Endothelial cell of umbilical vein (primary cell): ENCODE results near the gene TMEM208. TPM values are rescaled to one million over a fixed set of nuclear protein-coding genes. Genes with fewer than 3 reads are reported as not detected.

Source experiments
- BruUV-seq: library from RNA; stranded (reverse); fragments of 400-500 nt; replicated peaks from 2 replicates; lab custom pipeline; 2021; lab: Mats Ljungman, UMichigan
- CTCF ChIA-PET: fragments of 300-600, 350-600 bp; sonication (Branson Sonifier 250); formaldehyde crosslinking; loops from one replicate; lab custom pipeline; 2021; ENCODE audit warnings: antibody characterized with exemption, inconsistent platforms; lab: Charles Lee
- POLR2A ChIA-PET: fragments of 300-600, 350-600 bp; sonication (Branson Sonifier 250); formaldehyde crosslinking; loops from one replicate; lab custom pipeline; 2021; ENCODE audit warnings: antibody characterized with exemption, inconsistent platforms; lab: Charles Lee
- DNase-seq: peaks from one replicate; pipeline ENCODE4 v3.0.0-alpha.2; 2011; ENCODE audit warnings: low read depth, low spot score
- FAIRE-seq: peaks from 2 replicates; lab custom pipeline; 2011; peaks lifted over from hg19 to GRCh38; lab: Jason Lieb, UNC
- H2AFZ ChIP-seq: 2 replicates; pipeline ENCODE4 v1.6.0; 2012; ENCODE audit warnings: low read depth, low read length, control low read depth, inconsistent platforms
- H3K27ac ChIP-seq: 2 replicates; pipeline ENCODE4 v1.5.1; 2011; ENCODE audit warnings: low read depth, mild to moderate bottlenecking, control low read depth, low read length, moderate library complexity; ENCODE audit not compliant: insufficient read depth
- H3K27me3 ChIP-seq, 2 experiments: 2 replicates each; pipeline versions ENCODE4 v1.6.0 to v1.6.1; 2011; ENCODE audit warnings: low read length in 2 of 2, mixed read lengths in 1 of 2; ENCODE audit not compliant: control insufficient read depth in 2 of 2, insufficient read depth in 2 of 2
- H3K36me3 ChIP-seq, 2 experiments: 2 replicates in 1 of 2; 3 replicates in 1 of 2; pipeline ENCODE4 v1.5.1; 2011; ENCODE audit warnings: low read length in 2 of 2, mild to moderate bottlenecking in 1 of 2, moderate library complexity in 1 of 2; ENCODE audit not compliant: control insufficient read depth in 2 of 2, insufficient read depth in 2 of 2; ENCODE audit errors: extremely low read depth in 1 of 2
- H3K4me1 ChIP-seq: 3 replicates; pipeline ENCODE4 v1.5.1; 2011; ENCODE audit warnings: mild to moderate bottlenecking, low read length; ENCODE audit not compliant: control insufficient read depth, insufficient read depth; ENCODE audit errors: extremely low read depth
- H3K4me2 ChIP-seq: 2 replicates; pipeline ENCODE4 v1.6.1; 2011; ENCODE audit warnings: low read length, control low read depth, mixed read lengths; ENCODE audit not compliant: insufficient read depth
- H3K4me3 ChIP-seq, 3 experiments: fragments of 200-600 bp in 1 of 3; sonication (generic), shearing (Covaris generic) in 1 of 3; replicated peaks in 1 of 3; 2 replicates each; pipeline ENCODE4 v1.5.1; 2011 to 2016; ENCODE audit warnings: control low read depth in 3 of 3, low read length in 3 of 3, mild to moderate bottlenecking in 2 of 3, inconsistent platforms in 1 of 3, low read depth in 1 of 3, moderate library complexity in 1 of 3; ENCODE audit not compliant: insufficient read depth in 1 of 3
- H3K79me2 ChIP-seq: 2 replicates; pipeline ENCODE4 v1.6.0; 2012; ENCODE audit warnings: low read length, inconsistent platforms; ENCODE audit not compliant: control insufficient read depth, insufficient read depth
- H3K9ac ChIP-seq: replicated peaks from 2 replicates; pipeline ENCODE3; 2011; ENCODE audit warnings: low read length, control low read depth; ENCODE audit not compliant: insufficient read depth; ENCODE audit errors: extremely low read depth
- H3K9me1 ChIP-seq: replicated peaks from 3 replicates; pipeline ENCODE4 v1.6.0; 2011; ENCODE audit warnings: mild to moderate bottlenecking, low read length; ENCODE audit not compliant: control insufficient read depth, insufficient read depth; ENCODE audit errors: extremely low read depth
- H3K9me3 ChIP-seq: replicated peaks from 2 replicates; pipeline ENCODE4 v1.5.1; 2012; ENCODE audit warnings: low read length, inconsistent platforms; ENCODE audit not compliant: control insufficient read depth, insufficient read depth
- H4K20me1 ChIP-seq: replicated peaks from 2 replicates; pipeline ENCODE3; 2011; ENCODE audit warnings: mild to moderate bottlenecking, low read length; ENCODE audit not compliant: control insufficient read depth, insufficient read depth; ENCODE audit errors: extremely low read depth
- EZH2 ChIP-seq: IDR thresholded peaks from 2 replicates; pipeline ENCODE4 v1.6.1; 2012; ENCODE audit warnings: borderline replicate concordance, low read depth, mild to moderate bottlenecking, moderate library complexity, low read length, inconsistent platforms; ENCODE audit not compliant: severe bottlenecking
- FOS ChIP-seq: IDR thresholded peaks from 2 replicates; pipeline ENCODE4 v1.6.1; 2011; ENCODE audit warnings: mild to moderate bottlenecking, low read length, moderate library complexity, borderline replicate concordance; ENCODE audit not compliant: insufficient read depth
- GATA2 ChIP-seq: IDR thresholded peaks from 2 replicates; pipeline ENCODE4 v1.7.0; 2011; ENCODE audit warnings: low read depth, mild to moderate bottlenecking, moderate library complexity, mixed read lengths, low read length; ENCODE audit not compliant: insufficient read length, insufficient read depth
- JUN ChIP-seq: IDR thresholded peaks from 2 replicates; pipeline ENCODE4 v1.6.1; 2011; ENCODE audit warnings: borderline replicate concordance, low read depth; ENCODE audit not compliant: insufficient read length, insufficient read depth
- MYC ChIP-seq: IDR thresholded peaks from one replicate; pipeline ENCODE4 v1.6.1; 2011; ENCODE audit warnings: mild to moderate bottlenecking, low read depth, low read length
- POLR2A ChIP-seq: IDR thresholded peaks from 2 replicates; pipeline ENCODE4 v1.6.1; 2012; ENCODE audit warnings: low read depth, mild to moderate bottlenecking, control low read depth, low read length
- POLR2AphosphoS5 ChIP-seq: IDR thresholded peaks from 2 replicates; pipeline ENCODE4 v1.6.1; 2012; ENCODE audit warnings: low read depth, mild to moderate bottlenecking, control low read depth, low read length, moderate library complexity; ENCODE audit not compliant: insufficient read depth
- dilution Hi-C: fragments of 300-500 bp; cut with MboI; formaldehyde crosslinking; loops from one replicate; pipeline ENCODE4 v1.15.0; 2019; ENCODE audit warnings: low sequenced_read_pairs; ENCODE audit not compliant: extremely low pct_ligation_motif_present
- intact Hi-C: fragments of 100-400 bp; cut with micrococcal nuclease; formaldehyde crosslinking; loops from one replicate; pipeline ENCODE4 v1.10.0; 2022
- polyA plus RNA-seq, 4 experiments: library from polyadenylated mRNA; depleted of rRNA in 3 of 4; stranded (reverse) in 3 of 4; unstranded in 1 of 4; fragments of >200 nt; gene quantifications; 2 replicates each; pipeline versions ENCODE4 v1.2.1 to v1.2.3, GENCODE V29; 2011 to 2012; ENCODE audit warnings: missing spikeins in 1 of 4
- total RNA-seq: library from RNA; stranded (reverse); gene quantifications from 2 replicates; pipeline ENCODE4 v1.2.3, GENCODE V29; 2021
- TF ChIP-seq, protein P1 (sequence below): IDR thresholded peaks from 2 replicates; pipeline ENCODE4 v1.6.1; 2011; ENCODE audit not compliant: insufficient read depth, insufficient read length
- TF ChIP-seq, protein P2 (sequence below), 2 donors: IDR thresholded peaks; 1 replicate in 1 of 2; 2 replicates in 1 of 2; pipeline ENCODE4 v1.5.1; 2011; ENCODE audit warnings: low read length in 2 of 2, mild to moderate bottlenecking in 2 of 2, moderate library complexity in 2 of 2, control low read depth in 1 of 2, inconsistent platforms in 1 of 2, low read depth in 1 of 2; ENCODE audit not compliant: insufficient read depth in 1 of 2; ENCODE audit errors: extremely low read depth in 1 of 2

TMEM208 gene
- total and polyA plus RNA-seq, 2 donors (not counting 3 experiments of a cell fraction or from before 2014, with no cell fraction given) = 35.3 to 94.0 TPM

DNA sequence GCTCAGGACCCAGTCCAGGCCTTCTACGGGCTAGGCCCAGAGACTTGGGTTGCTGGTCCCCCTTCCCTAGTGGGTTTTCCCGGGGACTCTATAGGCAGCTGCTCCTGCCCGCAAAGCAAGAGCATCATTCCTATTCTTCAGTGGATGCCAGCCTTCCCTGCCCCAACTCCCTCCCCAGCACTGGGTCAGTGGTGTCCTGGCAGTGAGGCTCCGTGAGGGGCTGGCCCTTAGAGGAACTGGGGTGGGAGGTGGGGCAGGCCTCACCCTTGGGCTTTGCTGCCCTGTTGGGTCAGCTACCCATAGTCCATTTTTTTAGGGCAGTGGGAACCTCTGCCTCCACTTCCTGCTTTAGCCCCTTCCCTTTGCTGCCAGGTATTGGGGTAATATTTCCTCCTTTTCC is 44.5 kb downstream of the TMEM208 start:
- FAIRE-seq (no peak), DNase-seq (no peak)
- Histone ChIP-seq H3K4me2 (no peak overlapping the region), H2AFZ (no peak overlapping the region), H3K4me3 (no peak overlapping the region), H4K20me1 (no peaks in the 10 kb centered on the region), H3K4me1 (peaks cover 23% of the 10 kb centered on the region), H3K9ac (no peak overlapping the region), H3K27me3 (no peaks in the 10 kb centered on the region), H3K27ac (no peak overlapping the region), H3K9me3 (no peaks in the 10 kb centered on the region), H3K9me1 (no peaks in the 10 kb centered on the region), H3K36me3 (peaks cover 0 to 2% of the 10 kb centered on the region in 2 experiments), H3K79me2 (peaks cover 4% of the 10 kb centered on the region)
- ChIA-PET POLR2A (no interaction called here), CTCF (interaction anchor here (2.2 to 4.5 kb wide), 2 partner anchors 11 to 128 kb away, joined by 9 to 20 read pairs; no protein-coding TSS in a partner anchor)
- TF ChIP-seq, protein P1, sequence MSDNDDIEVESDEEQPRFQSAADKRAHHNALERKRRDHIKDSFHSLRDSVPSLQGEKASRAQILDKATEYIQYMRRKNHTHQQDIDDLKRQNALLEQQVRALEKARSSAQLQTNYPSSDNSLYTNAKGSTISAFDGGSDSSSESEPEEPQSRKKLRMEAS = no peak
- no peak for TF ChIP-seq MYC
- TF ChIP-seq JUN = no peak
- no peak for TF ChIP-seq POLR2AphosphoS5
- TF ChIP-seq, protein P2, sequence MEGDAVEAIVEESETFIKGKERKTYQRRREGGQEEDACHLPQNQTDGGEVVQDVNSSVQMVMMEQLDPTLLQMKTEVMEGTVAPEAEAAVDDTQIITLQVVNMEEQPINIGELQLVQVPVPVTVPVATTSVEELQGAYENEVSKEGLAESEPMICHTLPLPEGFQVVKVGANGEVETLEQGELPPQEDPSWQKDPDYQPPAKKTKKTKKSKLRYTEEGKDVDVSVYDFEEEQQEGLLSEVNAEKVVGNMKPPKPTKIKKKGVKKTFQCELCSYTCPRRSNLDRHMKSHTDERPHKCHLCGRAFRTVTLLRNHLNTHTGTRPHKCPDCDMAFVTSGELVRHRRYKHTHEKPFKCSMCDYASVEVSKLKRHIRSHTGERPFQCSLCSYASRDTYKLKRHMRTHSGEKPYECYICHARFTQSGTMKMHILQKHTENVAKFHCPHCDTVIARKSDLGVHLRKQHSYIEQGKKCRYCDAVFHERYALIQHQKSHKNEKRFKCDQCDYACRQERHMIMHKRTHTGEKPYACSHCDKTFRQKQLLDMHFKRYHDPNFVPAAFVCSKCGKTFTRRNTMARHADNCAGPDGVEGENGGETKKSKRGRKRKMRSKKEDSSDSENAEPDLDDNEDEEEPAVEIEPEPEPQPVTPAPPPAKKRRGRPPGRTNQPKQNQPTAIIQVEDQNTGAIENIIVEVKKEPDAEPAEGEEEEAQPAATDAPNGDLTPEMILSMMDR (IDR thresholded peaks at IDR 0.05; ENCODE audit: extremely low read depth in 1 of 2, insufficient read depth in 1 of 2, low read depth in 1 of 2, low read length in 2 of 2) = no peak
- TF ChIP-seq FOS = no peak
- TF ChIP-seq GATA2 = no peak
- TF ChIP-seq EZH2 = no peak
- no peak for TF ChIP-seq POLR2A
- dilution Hi-C loops = no loop called here
- intact Hi-C loops = no loop called here
- BruUV-seq = no TSS peak
